ENCODE data around the gene OCEL1. TPM values are rescaled to one million over a fixed set of nuclear protein-coding genes. Genes with fewer than 3 reads are reported as not detected.
A peak's percentile ranks its signal among the peaks of the same experiment; 100 is the strongest.

OCEL1 gene
- total RNA-seq, 1 experiment from 2014 or later, result 25.7 TPM

- H4K8ac ChIP-seq (replicated peaks; ENCODE audit: insufficient read length, low read depth, low read length), result peak overlapping the region; percentile 12
- H3K9ac ChIP-seq (ENCODE audit: extremely low read depth, insufficient read length, low read length), result peak overlapping the region; percentile 90
- H2BK5ac ChIP-seq (ENCODE audit: insufficient read length, low read length), result peak overlapping the region; percentile 55
- H4K20me1 ChIP-seq (ENCODE audit: control insufficient read depth, insufficient read depth, insufficient read length), result no peaks in the 10 kb centered on the region
- Mint-ChIP-seq H3K4me1 (peaks cover 7 to 20% of the 10 kb centered on the region in 2 experiments; a peak in 3 of 4 replicates), H3K27ac (peak overlapping the region; percentile 90 to 99 (median 98)), H3K27me3 (ENCODE audit: low read depth) (no peaks in the 10 kb centered on the region), H3K36me3 (ENCODE audit: insufficient read depth in 1 of 3, low read depth in 3 of 3) (peaks cover 15 to 45% (median 38%) of the 10 kb centered on the region in 3 experiments), H3K4me3 (peak overlapping the region; percentile 79 to 92), H3K9me3 (no peaks in the 10 kb centered on the region)
- H3K23ac ChIP-seq (ENCODE audit: insufficient read length, low read depth, low read length), result no peak overlapping the region
- H3K4me2 ChIP-seq (ENCODE audit: insufficient read depth, insufficient read length, low read length), result peak overlapping the region; percentile 82
- H3K9me3 ChIP-seq (ENCODE audit: control insufficient read depth, low read depth, low read length), result no peaks in the 10 kb centered on the region
- H3K56ac ChIP-seq (ENCODE audit: insufficient read length, low read depth, low read length), result no peak overlapping the region
- peak overlapping the region; percentile 74 for H4K5ac ChIP-seq (ENCODE audit: insufficient read length, low read depth, low read length)
- H3K79me1 ChIP-seq (ENCODE audit: insufficient read depth, low read depth, low read length, poor library complexity, severe bottlenecking), result no peaks in the 10 kb centered on the region
- peak overlapping the region; percentile 54 for H3K27ac ChIP-seq (ENCODE audit: insufficient read length, low read depth, low read length)
- DNase-seq, result no peak
- peak overlapping the region; percentile 58 for H2BK12ac ChIP-seq (ENCODE audit: insufficient read length, low read depth, low read length)
- no peaks in the 10 kb centered on the region; the same call in 1 of the 2 replicates for H3K4me1 ChIP-seq (ENCODE audit: insufficient read depth, low read length)
- peak overlapping the region; percentile 95 for H3K14ac ChIP-seq (ENCODE audit: insufficient read depth, low read length)
- H3K27me3 ChIP-seq (ENCODE audit: insufficient read depth, low read length), result no peaks in the 10 kb centered on the region
- peak overlapping the region; percentile 86 for H3K18ac ChIP-seq (ENCODE audit: insufficient read length, low read depth, low read length)
- no CpG with 5 or more reads among the region's 16 CpGs for WGBS (ENCODE audit: extremely low coverage, insufficient read length, low lambda C conversion rate)
- H3K79me2 ChIP-seq (ENCODE audit: insufficient read depth, low read length), result no peaks in the 10 kb centered on the region
- TF ChIP-seq, protein P1, sequence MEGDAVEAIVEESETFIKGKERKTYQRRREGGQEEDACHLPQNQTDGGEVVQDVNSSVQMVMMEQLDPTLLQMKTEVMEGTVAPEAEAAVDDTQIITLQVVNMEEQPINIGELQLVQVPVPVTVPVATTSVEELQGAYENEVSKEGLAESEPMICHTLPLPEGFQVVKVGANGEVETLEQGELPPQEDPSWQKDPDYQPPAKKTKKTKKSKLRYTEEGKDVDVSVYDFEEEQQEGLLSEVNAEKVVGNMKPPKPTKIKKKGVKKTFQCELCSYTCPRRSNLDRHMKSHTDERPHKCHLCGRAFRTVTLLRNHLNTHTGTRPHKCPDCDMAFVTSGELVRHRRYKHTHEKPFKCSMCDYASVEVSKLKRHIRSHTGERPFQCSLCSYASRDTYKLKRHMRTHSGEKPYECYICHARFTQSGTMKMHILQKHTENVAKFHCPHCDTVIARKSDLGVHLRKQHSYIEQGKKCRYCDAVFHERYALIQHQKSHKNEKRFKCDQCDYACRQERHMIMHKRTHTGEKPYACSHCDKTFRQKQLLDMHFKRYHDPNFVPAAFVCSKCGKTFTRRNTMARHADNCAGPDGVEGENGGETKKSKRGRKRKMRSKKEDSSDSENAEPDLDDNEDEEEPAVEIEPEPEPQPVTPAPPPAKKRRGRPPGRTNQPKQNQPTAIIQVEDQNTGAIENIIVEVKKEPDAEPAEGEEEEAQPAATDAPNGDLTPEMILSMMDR (conservative IDR thresholded peaks at IDR 0.05), result no peak
- H3K23me2 ChIP-seq (ENCODE audit: insufficient read length, low read depth, low read length, poor library complexity, severe bottlenecking), result peaks cover 5% of the 10 kb centered on the region
- peak overlapping the region; percentile 11 for H4K91ac ChIP-seq (ENCODE audit: insufficient read length, low read depth, low read length)
- no peak overlapping the region for H3T11ph ChIP-seq (ENCODE audit: low read length)
- H2BK20ac ChIP-seq (ENCODE audit: low read depth, low read length, poor library complexity, severe bottlenecking), result no peak overlapping the region
- 0 out of 2 replicates have a peak overlapping the region, but pooled peaks have one; percentile 4 for H2BK15ac ChIP-seq (ENCODE audit: low read depth, low read length)
- H2BK120ac ChIP-seq (ENCODE audit: low read depth, low read length, poor library complexity, severe bottlenecking), result no peak overlapping the region
- peak overlapping the region; percentile 57 for H3K4ac ChIP-seq (ENCODE audit: low read depth, low read length)
- no peak overlapping the region for H2AFZ ChIP-seq (ENCODE audit: low read length)
- H2AK5ac ChIP-seq (ENCODE audit: insufficient read length, low read length), result no peak overlapping the region
Observed at GRCh38 chr19:17214508-17215126, 11.4 kb upstream of the OCEL1 start.

Measured in H9 (cell line).